GM19324 (cell line): ENCODE results near the gene PRKCA.

Experiments
- ATAC-seq: cut with Tn5 transposase; IDR thresholded peaks from one replicate; pipeline ENCODE4 v1.9.1; 2021; ENCODE audit warnings: mild to moderate bottlenecking, moderate library complexity; ENCODE audit not compliant: unreplicated experiment, low FRiP score

The PRKCA gene

DNA sequence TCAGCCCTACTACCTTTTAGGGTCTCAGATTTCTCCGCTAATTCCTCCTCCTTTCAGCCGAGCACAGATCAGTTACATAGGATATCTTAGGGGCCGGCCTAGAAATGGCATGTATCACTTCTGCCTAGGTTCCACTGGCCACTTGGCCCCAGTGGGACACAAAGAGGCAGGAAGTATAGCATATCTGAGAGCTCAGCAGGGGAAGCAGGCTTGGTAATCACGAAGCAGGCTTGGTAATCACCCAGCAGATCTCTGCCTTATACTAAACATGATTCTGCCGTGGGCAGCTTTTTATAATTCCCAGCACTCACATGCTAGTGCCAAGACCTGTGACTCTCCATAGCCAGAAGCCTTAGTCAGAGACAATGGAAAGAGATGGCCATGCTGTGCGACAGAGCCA lies 472.9 kb downstream of the PRKCA start:
- ATAC-seq: no peak

DNA sequence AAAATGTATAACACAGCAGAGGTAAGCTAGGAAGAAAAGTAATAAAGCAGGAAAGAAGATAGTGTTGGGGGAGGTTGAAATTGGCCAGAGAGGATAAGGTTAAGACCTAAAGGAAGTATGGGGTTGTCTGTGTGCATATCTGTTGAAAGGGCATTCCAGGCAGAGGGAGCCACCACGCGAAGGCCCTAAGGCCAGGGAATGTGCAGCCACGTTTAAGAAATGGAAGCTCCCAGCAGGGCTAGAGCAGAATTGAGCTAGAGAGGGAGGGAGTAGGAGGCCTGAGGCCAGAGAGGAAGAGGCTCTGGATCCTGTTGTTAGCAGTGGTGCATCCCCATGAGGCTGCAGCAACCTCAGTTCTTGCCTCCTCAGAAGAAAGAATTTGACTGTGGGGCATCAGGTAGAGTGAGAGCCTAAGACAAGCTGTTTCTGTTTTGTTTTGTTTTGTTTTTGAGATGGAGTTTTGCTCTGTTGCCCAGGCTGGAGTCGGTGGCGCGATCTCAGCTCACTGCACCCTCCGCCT lies 473.5 kb downstream of the PRKCA start:
- ATAC-seq: no peak

DNA sequence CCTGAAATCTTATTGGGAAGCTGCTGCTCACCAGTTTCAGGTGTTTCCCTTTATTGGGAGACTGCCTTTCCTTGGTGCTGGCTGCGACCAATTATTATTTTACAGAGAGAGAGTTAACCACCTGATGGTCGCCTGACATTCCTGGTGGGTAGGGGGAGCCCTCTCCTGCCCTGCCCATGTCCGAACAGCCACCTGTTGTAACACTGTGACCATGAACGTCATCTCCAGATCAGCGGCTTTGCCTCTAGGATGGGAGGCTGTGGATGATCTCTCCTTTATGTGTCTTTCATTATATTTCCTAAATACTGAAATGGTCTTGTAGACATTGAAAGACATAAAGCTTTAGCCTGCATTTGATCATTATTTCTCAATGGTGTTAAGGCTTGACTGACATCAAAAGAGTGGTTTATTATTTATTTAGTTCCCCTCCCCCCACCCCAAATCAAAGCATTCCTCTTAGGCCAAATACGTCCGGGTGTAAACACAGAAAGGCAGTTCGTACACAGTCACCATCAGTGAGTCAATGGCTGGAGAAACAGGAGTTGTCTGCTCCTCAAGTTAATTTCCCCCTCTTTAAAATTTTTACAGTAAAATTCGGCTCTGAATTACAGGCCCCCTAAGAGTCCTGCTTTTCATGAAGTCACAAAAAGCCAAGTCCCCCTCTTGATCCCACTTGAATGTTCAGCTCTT lies 474.7 kb downstream of the PRKCA start:
- ATAC-seq: no peak

DNA sequence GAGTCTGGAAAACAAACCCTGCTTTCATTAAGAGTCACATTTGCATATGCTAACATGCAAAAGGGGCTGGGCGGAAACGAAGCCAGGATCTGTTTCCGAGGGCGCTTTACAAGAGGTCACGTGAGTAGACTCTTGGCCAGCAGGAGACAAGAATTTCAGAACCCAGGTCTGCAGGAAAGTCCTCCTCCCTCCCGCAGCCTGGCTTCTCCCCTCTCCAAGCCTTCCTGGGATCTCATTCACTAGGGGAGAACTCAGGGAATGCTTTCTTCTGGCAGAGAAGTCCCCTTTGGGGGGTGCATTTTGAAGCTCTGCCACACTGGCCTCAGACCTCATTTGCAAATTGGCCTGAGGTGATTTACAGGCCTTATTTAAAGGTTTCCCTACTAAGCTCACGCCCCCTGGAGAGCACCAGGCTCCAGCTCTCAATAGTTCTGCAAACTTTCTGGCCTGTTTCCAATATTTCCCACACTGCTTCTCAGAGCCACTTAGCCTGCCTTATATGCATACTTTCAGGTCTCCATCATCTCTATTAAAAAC lies 475.3 kb downstream of the PRKCA start:
- ATAC-seq: no peak

DNA sequence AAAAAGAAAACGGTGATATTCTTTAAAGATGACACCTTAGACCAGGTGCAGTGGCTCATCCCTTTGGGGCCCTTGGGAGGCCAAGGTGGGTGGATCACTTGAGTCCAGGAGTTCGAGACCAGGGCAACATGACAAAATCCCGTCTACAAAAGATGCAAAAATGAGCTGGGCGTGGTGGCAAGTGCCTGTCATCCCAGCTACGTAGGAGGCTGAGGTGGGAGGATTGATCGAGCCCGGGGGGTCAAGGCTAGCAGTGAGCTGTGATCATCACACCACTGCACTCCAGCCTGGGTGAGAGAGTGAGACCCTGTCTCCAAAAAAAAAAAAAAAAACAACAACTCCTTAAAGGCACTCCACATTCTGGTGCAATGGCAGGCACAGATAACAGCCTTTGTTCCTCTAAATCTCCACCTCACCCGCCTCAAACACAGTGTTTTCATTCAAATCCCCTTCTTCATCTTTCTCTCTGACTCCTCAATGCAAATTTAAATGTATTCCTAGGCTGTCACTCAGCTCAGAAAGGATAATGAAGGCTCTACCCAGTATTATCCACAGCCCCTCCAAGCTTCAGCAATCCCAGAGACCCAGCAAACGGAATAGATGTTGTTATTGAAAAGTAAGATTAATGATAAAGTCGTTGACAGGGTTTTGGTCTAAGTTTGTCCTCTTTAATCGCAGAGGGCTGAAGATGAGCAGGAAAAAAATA lies 476.3 kb downstream of the PRKCA start:
- no peak for ATAC-seq

GRCh38 chr17:66779237-66779606 lies 476.8 kb downstream of the PRKCA start:
- no peak for ATAC-seq

- ATAC-seq: no peak
Observed at GRCh38 chr17:66781135-66781534, 478.7 kb downstream of the PRKCA start.

GRCh38 chr17:66782851-66783250 lies 480.4 kb downstream of the PRKCA start:
- ATAC-seq: no peak

DNA sequence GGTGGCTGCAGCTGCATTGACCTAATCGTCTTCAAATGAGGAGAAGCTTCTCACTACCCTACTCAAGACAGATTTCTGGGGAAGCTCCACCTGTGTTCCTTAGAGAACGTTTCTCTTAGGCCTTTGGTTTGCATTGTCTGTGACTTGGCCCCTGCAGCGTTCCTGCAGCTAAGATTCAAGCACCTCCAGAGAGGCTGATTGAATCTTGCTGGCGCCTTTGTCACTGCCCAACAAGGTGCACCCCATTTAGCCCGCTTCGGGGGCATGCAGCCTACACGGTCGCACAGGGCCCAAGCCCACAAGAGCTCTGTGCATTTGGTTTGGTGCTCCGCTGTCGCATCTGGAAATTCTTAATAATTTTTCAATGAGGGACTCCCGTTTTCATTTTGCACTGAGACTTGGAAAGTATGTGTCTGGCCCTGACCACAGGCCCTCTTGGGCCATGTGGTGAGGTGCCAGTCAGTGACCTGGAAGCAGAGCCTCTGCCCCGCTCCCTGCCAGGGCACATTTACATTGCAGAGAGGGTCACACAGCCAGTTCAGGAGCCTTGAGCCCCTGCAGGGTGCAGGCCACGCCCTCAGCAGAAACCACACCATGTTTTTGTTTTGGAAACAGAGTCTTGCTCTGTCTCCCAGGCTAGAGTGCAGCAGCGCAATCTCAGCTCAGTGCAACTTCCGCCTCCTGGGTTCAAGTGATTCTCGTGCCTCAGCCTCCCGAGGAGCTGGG lies 481.4 kb downstream of the PRKCA start:
- no peak for ATAC-seq

- no peak for ATAC-seq
Observed at GRCh38 chr17:66784621-66785364, 482.4 kb downstream of the PRKCA start.

- no peak for ATAC-seq
Observed at GRCh38 chr17:66786107-66786506, 483.7 kb downstream of the PRKCA start.

- ATAC-seq: no peak
Observed at GRCh38 chr17:66787914-66788313, 485.5 kb downstream of the PRKCA start.

DNA sequence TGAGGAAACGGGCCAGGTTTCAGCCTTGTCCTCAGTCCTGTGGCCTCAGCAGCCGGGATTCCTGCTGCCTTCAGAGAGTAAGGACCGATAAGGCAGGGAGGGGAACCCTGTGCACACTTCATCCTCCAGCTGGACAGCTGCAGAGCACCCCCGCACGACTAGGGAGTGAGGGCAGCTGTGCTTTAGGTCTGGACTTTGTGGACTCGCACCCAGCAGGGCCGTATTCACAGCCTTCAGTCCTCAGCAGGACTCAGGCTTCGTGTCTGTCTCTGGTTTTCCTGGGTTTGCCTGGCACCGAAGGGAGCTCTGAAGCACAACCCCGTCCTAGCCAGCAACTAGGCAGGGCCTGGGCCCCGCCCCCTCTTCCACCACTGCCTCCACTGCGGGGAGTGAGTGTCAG lies 486.7 kb downstream of the PRKCA start:
- no peak for ATAC-seq

DNA sequence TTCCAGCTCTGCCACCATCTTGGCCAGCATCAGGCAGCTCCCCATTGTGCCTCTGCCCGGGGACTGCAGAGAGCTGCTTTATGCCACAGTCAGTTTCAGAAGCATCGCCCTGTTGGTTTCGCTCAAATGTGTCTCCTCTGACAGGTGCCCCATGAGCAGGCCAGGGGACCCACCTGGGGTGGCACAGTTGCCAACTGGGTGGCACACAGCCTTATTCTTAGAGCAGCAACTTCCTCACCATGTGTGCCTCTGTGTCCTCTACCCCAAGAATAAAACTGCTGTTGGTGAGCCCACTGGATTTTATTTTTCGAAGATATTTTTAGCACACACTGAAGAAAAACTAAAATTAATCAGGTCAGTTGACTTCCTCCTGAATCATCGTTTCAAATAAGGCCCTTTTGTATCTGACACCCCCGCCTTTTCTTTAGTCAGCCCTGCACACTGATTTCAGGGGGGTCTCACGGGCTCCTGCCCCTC lies 487.6 kb downstream of the PRKCA start:
- ATAC-seq: no peak

DNA sequence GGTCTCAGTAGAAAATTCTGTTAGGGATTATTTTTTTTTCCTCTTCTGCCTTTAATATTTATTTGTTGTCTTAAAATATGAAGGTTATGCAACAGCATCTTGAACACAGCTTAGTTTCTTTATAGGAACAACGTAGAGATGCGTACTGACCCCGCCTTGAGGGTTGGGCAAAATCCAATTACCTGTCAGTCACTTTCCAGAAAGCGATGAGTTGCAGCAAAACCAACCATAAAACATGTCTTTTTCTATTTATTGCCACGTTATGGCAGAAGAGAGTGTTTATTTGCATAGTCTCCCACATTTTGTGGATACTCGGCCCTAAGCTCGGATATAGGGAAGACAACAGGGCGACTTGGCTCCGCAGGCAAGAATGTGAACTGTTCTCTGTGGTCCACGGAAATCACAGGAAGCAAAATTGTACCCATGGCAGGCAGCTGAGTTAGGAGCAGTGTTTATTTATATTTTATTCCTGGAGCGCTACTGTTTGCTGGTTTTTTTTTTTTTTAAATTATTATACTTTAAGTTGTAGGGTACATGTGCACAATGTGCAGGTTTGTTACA lies 488.2 kb downstream of the PRKCA start:
- no peak for ATAC-seq

DNA sequence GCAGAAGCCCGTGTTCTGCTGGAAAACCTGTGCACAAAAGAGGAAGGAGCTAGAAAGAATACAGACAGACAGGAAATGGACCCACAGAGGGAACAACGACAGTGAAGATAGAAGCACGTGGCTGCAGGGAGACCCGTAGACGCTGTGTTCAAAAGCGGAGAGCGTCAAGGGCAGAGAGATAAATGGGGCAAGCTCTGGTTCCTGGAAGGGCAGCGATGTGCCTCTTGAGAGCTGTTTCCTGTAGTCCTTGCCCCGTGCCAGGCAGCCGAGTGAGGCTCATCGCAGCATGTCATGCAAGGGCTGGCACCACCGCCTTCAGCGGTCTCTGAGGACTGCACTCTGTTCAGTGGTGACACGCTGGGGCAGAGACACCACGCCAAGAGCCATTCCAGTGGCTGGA lies 488.9 kb downstream of the PRKCA start:
- ATAC-seq: no peak

DNA sequence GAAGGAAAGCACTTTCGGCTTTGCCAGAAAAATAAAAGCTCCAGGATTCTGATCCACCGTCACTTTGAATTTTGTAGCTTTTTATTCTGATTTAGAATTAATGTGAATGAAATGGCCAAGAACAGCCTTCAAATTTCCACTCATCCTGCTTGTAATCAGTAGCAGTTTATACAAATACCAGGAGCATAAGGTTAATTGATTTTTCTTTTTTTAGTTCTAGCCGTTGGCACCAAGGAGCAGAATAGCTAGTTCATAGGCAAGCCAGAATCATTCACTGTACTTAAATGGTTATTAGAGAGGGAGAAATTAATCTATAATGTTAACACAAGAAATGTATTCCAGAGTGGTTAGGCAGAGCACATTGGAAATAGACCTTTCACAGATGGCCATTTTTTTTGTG lies 491.4 kb downstream of the PRKCA start:
- ATAC-seq: no peak

- ATAC-seq: no peak
Observed at GRCh38 chr17:66795486-66795885, 493.1 kb downstream of the PRKCA start.

DNA sequence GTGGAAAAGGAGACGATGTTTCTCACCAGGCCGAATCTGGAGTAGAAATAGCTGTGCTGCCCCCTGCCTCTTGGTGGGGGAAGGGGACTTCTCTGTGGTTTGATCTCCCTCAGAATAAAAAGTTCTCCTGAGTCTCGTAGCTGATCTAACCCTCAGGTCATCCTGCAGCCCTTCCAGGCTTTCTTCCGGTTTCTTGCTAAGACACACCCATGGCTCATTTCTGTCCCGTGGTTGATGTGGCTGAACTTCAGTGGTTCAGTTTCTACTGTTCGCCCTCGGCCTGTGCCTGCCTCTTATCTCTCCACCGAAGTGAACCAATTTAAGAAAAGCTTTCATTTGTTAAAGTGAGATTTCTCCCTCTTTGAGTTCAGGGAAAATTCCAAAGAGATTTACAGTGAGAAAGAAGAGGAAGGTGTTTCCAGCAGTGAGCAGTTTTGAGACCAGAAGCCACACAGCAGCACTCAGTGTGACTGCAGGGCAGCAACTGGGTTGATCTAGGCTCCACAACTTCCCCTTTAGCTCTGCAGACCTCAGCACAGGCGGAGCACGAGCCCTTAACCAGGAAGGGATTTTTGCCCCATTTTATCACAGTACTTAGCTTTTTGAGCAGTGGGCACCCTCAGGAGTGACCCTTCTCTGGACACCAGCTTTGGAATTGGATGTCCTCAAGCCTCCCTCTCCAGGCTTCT lies 497.6 kb downstream of the PRKCA start:
- ATAC-seq: no peak
